ENCODE data around the gene NLK. TPM values are rescaled to one million over a fixed set of nuclear protein-coding genes. Genes with fewer than 3 reads are reported as not detected.

Gene NLK
- total and polyA plus RNA-seq, 2 of the 4 experiments (the other 2 are of a cell fraction) = 15.3 to 23.3 TPM

GRCh38 chr17:28117304-28117703, 74.8 kb downstream of the NLK start:
- H3K27ac ChIP-seq (ENCODE audit: insufficient read depth, low read length) = no peak overlapping the region
- H2AFZ ChIP-seq (replicated peaks; ENCODE audit: low read length, poor library complexity) = no peak overlapping the region
- peaks cover 1% of the 10 kb centered on the region for H3K4me1 ChIP-seq (ENCODE audit: control insufficient read depth, insufficient read depth, low read length)
- dilution Hi-C loops (cut with HindIII; ENCODE audit: low sequenced_read_pairs, unreplicated experiment) = no loop called here
- H3K4ac ChIP-seq (ENCODE audit: low read depth, low read length) = no peak overlapping the region
- H2AK9ac ChIP-seq (replicated peaks; ENCODE audit: low read depth, low read length, poor library complexity) = no peak overlapping the region
- H4K8ac ChIP-seq (ENCODE audit: low read depth in 2 of 2, low read length in 2 of 2) = no peak overlapping the region
- H2BK20ac ChIP-seq (ENCODE audit: low read depth, low read length) = no peak overlapping the region
- DNase-seq (no peak), ATAC-seq (ENCODE audit: low read depth) (no peak)
- no peak overlapping the region for H3K14ac ChIP-seq (replicated peaks; ENCODE audit: low read depth, low read length)
- H3K9me1 ChIP-seq (ENCODE audit: insufficient read depth, low read length) = 0 out of 2 replicates have a peak, but pooled peaks cover 7% of the 10 kb centered on the region
- H2BK5ac ChIP-seq (ENCODE audit: low read depth, low read length, poor library complexity, severe bottlenecking) = no peak overlapping the region
- no peak overlapping the region for H3K23ac ChIP-seq (ENCODE audit: low read depth, low read length)
- ChIA-PET POLR2A (ENCODE audit: unreplicated experiment) (no interaction called here), CTCF (no interaction called here)
- H2BK120ac ChIP-seq (ENCODE audit: low read depth, low read length) = no peak overlapping the region
- no peaks in the 10 kb centered on the region for H3K27me3 ChIP-seq (ENCODE audit: control insufficient read depth, insufficient read depth, low read length)
- intact Hi-C loops (cut with micrococcal nuclease) = loop anchor here (2.0 to 10.0 kb wide), 3 partner anchors 17 to 223 kb away; partner anchors contain the start of gene LYRM9
- no peak overlapping the region for H3K18ac ChIP-seq (ENCODE audit: low read depth, low read length)
- H3K36me3 ChIP-seq (ENCODE audit: control insufficient read depth, insufficient read depth, low read length) = peaks cover 2% of the 10 kb centered on the region
- no TSS peak for BruUV-seq (replicated peaks)
- in situ Hi-C loops (cut with MboI; ENCODE audit: low sequenced_read_pairs) = no loop called here
- H2AK5ac ChIP-seq (ENCODE audit: low read depth, low read length) = no peak overlapping the region
- no peak overlapping the region for H4K5ac ChIP-seq (ENCODE audit: low read depth, low read length)
- no peak overlapping the region for H2BK15ac ChIP-seq (ENCODE audit: low read depth, low read length)
- no peak overlapping the region for H3K9ac ChIP-seq (ENCODE audit: low read depth, low read length)
- H3K9me3 ChIP-seq (ENCODE audit: control insufficient read depth, insufficient read depth, low read length) = no peaks in the 10 kb centered on the region
- no peak overlapping the region for H4K91ac ChIP-seq (ENCODE audit: insufficient read depth, low read depth, low read length)
- no peak overlapping the region for H3K4me2 ChIP-seq (ENCODE audit: low read depth, low read length)
- TF ChIP-seq MAZ (IDR thresholded peaks at IDR 0.05; ENCODE audit: borderline replicate concordance, low read depth, low read length) (no peak), RFX5 (IDR thresholded peaks at IDR 0.05; ENCODE audit: low read depth, low read length) (no peak), POLR2A (IDR thresholded peaks at IDR 0.05; ENCODE audit: low read depth, low read length) (no peak), RCOR1 (IDR thresholded peaks at IDR 0.05; ENCODE audit: insufficient replicate concordance, low read length) (no peak), BHLHE40 (IDR thresholded peaks at IDR 0.05; ENCODE audit: low read depth, low read length) (no peak), SMC3 (IDR thresholded peaks at IDR 0.05; ENCODE audit: low read depth, low read length) (no peak), RAD21 (IDR thresholded peaks at IDR 0.05; ENCODE audit: low read length) (no peak), CHD1 (IDR thresholded peaks at IDR 0.05; ENCODE audit: low read depth, low read length) (no peak), CEBPB (IDR thresholded peaks at IDR 0.05; ENCODE audit: low read depth, low read length) (no peak), ELK1 (IDR thresholded peaks at IDR 0.05; ENCODE audit: borderline replicate concordance, low read depth, low read length) (no peak), FOS (IDR thresholded peaks at IDR 0.05; ENCODE audit: low read depth, low read length) (no peak), MXI1 (IDR thresholded peaks at IDR 0.05; ENCODE audit: borderline replicate concordance, low read depth, low read length) (no peak), USF2 (IDR thresholded peaks at IDR 0.05; ENCODE audit: low read depth, low read length) (no peak)
- no peak overlapping the region for H3K4me3 ChIP-seq (ENCODE audit: insufficient read depth, low read depth, low read length)
- peaks cover 27 to 63% of the 10 kb centered on the region in 2 experiments for H3K79me1 ChIP-seq (ENCODE audit: low read depth in 1 of 2, low read length in 2 of 2)
- H4K20me1 ChIP-seq (ENCODE audit: insufficient read depth, low read length) = peaks cover 11% of the 10 kb centered on the region; the same call in 1 of the 2 replicates
- no peak overlapping the region for H3K56ac ChIP-seq (ENCODE audit: extremely low read depth, insufficient read depth, low read length)

All from IMR-90 (cell line).